D341Med (cell line): ENCODE results near the gene CENPX.
A peak's percentile ranks its signal among the peaks of the same experiment; 100 is the strongest.

Experiments
- DNase-seq: peaks from one replicate; pipeline ENCODE4 v3.0.0; 2012; ENCODE audit warnings: low spot score

The CENPX gene

DNA sequence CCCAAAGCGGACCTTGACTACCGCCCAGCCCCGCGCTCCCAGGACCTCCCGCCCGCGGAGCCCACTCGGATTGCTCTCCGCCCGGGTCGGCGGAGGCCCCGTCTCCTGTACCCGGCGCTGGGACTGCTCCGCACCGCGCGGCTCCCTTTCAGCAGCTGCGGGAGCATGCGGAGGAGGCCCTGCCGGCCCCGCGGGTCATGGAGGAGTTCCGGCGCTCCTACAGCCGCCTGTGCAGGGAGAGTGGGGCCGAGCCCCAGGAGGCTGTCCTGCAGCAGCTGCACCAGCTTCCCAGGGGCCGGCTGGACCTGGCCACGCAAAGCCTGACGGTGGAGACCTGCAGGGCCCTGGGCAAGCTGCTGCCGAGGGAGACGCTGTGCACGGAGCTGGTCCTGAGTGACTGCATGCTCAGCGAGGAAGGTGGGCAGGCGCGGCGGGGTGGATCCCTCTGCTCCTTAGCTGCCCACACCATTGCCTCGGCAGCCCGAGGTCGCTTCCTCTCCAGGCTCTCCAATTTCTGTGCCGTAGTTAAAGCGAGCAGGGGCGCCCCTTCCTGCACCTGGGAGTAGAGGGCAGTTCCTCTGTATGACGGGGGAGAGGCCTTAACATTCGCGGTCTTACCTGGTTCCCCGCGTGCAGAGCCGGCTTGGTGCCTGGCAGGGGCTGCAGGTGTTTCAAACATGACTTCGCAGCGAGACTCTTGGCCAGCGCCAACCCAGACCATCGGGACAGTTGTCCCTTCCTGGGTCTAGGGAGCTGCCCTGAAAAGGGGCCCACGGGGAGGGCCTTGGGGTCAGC, 966 bp upstream of the CENPX start:
- DNase-seq, result peak; percentile 66

DNA sequence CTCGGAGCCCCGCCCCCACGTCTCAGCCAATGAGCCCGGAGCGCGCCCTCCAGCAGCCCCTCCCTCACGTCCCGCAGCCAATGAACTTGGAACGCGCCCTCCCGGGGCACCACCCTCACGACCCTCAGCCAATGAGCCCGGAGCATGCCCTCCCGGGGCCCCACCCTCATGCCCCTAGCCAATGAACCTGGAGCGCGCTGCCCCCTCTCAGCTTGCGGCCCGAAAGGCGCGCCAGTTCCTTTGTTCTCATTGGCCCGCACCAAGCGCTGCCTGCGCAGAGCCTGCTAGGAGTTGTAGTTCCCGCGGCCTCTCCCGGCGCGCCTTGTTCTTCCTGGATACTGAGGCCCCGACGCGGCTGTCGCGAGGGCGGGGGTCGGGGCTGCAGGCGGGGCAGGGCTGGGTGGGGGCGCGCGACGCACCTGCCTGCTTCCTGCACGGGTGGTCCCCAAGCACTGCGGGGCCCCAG, 336 bp upstream of the CENPX start, which contains the start of gene LRRC45:
LRRC45 (plus strand) TSS at position 325 of the 466 bp plus-strand sequence. CDS start 339 bp downstream, outside the sequence.
- DNase-seq, result peak; percentile 99

DNA sequence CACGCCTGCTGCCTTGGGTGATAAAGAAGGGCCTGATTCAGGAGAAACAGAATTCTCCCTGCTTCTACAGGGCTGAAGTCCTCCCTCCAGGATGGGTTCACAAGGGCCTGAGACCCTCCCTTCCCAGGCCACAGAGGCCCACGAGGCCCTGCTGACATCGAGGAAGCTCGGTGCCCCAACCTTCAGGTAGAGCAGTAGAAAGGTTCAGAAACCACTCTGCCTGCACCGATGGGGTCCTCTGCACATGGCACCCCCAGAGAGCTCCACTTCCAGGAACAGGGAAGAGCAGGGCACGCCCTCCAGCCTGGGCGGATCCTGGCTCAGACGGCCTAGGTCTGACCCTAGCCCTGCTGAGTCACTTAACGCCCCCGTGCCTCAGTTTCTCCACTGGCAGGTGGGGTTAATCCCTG, 773 bp downstream of the CENPX start:
- DNase-seq, result no peak

DNA sequence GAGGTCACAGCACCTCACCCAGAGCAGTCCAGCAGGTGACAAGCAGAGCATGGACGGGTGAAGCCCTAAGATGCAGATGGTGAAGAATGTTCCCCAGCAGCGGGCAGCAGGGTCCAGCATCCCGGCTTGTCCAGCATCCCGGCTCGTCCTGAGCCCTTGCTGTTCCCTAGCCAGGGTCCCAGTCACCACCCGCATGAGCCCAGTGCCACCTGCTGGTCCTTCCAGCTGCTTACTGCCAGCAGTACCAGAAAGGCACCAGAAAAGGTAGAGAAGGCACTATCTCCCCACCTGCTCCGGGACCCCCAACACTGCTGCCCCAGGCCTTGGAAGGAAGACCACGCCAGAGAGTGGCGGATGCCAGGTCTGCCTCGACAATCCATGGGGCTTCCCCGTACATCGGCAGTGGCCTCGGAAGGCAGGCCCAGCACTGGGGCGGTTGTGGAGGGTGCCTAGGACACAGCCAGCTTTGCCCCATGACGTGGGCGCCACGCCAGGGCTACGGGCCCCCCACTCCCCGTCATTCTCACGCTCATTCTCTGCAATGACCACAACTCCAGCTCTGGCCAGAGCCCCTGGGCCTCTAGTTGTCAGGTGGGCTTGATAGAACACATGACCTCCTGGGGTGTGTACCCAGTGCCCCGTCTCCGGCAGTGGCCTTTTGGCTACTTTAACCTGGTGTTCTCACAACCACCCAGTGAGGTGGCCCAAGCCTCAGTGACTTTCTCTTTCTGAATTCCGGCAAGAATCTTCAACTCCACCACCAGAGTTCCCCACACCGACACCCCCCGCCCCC, 1.4 kb downstream of the CENPX start:
- peak; percentile 84 for DNase-seq

DNA sequence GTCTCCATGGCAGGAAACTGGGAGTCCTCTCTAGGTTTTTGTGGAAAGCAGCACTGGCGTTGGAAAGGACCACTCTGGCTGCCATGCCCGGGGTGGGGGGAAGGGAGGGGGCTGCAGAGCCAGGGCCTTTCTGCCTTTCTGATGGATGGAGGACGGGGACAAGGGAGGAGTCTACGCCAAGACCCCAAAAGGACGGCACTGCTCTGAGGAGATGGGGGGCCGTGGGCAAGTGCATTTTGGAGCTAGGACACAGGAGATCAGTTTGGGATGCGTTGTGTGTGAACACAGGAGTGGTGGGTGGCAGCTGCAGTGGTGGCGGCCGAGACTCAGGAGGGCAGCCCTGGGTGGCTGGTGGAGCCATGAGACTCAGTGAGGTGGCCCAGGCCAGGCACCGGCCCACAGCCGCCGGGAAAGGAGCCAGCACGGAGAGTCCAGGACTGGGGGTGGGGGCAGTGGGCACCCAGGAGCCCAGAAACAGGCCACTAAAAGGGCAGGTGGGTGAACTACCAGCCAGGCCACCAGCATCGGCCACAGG, 2.0 kb downstream of the CENPX start:
- DNase-seq, result no peak

DNA sequence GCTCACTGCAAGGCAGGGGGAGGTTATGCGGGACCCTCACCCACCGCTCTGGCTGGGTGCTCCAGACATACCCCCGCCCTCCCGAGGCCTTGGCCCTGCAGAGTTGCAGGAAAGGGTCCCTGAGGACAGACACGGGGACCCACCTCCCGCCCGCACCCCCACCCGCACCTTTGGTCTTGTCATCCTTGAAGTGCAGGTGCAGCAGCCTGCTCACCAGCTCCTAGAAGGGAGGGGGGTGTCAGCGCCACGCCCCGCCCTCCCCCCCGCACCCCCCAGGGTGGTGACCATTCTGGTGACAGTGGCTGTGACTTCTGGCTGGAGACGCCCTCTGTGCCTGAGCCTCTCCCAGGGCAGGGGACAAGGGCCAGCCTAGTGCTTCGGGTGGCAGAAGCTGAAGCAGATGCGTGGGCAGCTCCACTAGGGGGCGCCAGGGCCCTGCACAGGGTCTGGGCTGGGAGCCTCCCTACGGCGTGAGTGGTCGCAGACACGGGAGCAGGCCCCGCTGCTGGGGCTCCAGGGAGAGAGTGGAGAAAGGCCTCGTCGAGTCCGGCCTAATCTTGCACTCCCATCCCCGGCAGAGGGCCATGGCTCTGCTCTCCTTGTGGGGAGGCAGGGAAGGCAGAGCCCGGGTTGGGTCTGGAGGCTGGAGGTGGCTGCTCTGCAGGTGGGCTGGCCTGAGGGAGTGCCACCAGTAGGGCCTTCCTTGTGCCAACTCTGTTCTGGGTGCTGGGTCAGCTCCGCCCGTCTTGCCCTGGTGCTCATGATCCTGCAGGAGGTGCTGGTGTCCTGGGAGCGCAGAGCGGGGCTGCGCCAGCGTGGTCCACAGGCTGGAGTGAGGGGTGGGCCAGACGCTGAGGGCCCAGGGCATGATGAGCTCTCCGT, 2.7 kb downstream of the CENPX start:
- DNase-seq, result peak; percentile 89

DNA sequence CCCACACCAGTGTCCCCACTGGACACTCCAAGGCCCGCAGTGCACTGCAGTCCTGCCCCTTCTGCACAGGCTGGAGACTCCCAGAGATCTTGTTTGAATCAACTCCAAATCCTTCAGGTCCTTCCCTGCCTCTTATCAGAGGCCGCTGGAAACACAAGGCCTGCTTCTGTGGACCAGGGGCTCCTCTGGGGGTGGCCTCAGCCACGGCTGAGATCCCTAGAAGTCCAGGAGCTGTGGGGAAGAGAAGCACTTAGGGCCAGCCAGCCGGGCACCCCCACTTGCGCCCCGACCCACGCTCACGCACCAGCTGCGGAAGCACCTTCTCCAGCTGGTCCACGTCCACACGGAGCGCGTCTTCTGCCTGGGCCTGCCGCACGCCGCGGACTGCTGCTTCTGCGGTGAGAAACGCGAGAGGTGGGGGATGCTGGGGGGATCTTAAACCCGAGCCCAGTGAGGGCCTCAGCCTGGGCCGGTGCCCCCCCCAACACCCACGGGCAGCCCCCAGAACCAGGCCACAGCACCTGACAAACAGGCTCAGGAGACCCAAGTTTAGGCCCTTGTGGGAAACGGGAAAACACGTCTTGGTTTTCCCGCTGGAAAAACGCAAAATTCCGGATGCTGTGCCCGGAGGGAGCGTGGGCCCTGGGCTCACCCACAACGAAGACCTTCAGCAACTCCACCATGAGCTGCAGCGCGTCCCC, 3.5 kb downstream of the CENPX start:
- DNase-seq, result no peak

DNA sequence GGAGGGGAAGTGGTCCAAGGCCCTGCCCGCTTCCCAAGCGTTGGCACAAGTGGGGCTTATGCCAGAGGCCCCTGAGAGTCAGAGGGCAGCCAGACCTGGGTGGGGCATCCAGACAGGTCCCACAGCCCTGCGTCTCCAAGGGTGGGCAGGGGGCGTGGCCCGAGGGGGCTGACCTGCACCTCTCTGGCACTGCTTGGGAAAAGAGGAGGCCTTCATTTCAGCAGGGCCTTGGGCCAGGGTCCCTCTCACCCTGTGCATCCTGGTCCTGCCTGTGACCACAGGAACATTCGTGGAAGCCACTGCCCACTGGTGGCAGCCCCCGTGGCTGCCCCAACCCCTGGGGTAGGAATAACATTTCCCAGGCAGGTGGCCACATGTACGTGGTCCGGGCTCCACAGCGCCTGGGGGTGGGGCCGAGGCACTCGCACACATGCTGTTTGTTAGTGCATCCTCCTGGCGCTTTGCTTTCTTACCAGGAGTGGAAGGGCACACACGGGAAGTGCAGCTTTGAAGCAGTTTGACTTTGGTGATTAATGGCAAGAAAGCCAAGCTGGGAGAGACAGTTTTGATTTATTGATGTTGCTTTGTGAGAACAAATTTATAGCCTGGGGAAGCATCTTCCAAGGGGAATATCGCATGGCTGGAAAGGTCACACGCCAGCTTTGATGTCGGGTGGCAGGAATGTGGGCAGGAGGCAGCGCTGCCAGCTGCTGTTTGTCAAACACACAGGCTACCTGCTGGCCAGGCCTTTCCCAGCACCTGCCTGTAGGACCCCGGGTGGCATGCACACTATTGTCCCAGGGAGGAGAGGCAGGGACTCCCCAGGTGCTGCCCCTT, 4.3 kb downstream of the CENPX start:
- no peak for DNase-seq

DNA sequence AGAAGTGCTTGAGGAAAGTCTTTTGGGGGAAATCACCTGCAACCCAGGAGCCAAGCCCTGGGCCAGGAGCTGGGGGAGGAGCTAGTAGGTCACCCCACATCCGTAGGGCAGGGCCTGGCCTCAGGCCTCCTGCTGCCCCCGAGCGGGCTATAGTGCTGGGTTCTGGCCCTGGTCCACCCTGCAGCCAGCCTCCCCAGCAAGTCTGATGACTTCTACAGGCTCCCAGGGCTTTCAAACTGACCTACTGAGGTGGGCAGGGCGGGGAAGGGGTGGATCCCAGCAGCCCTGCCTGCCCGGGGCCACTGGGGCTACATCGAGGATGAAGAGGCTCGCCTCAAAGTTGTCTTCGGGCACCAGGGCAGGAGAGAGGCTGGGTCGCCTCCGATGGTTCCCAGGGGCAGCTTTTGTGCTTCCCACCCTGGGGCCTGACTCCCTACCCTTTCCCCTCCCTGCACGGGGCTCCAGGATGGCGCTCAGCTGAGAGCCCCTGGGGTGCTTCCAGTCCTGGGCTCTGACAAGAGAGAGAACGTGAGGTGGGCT, 5.0 kb downstream of the CENPX start:
- DNase-seq, result no peak

DNA sequence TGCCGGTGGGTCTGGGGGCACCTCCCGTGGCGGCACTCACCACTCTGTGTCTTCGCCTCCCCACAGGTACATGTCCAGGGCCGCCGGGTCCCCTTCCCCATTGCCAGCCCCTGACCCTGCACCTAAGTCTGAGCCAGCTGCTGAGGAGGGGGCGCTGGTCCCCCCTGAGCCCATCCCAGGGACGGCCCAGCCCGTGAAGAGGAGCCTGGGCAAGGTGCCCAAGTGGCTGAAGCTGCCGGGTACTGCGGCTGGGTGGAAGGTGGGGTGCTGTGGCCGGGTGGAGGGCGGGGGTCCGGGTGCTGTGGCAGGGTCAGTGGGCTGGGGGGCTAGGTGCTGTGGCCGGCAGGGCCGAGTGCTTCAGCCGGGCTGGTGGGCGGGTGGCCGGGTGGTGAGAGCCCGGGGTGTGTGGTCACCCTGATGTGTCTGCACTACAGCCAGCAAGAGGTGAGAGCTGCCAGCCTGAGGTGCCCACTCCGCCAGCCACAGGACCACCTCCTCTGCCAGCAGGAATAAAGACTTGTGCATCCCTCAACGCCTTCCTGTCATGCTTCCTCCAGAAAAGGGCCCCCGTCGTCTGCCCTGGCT, 5.7 kb downstream of the CENPX start:
- DNase-seq, result no peak

DNA sequence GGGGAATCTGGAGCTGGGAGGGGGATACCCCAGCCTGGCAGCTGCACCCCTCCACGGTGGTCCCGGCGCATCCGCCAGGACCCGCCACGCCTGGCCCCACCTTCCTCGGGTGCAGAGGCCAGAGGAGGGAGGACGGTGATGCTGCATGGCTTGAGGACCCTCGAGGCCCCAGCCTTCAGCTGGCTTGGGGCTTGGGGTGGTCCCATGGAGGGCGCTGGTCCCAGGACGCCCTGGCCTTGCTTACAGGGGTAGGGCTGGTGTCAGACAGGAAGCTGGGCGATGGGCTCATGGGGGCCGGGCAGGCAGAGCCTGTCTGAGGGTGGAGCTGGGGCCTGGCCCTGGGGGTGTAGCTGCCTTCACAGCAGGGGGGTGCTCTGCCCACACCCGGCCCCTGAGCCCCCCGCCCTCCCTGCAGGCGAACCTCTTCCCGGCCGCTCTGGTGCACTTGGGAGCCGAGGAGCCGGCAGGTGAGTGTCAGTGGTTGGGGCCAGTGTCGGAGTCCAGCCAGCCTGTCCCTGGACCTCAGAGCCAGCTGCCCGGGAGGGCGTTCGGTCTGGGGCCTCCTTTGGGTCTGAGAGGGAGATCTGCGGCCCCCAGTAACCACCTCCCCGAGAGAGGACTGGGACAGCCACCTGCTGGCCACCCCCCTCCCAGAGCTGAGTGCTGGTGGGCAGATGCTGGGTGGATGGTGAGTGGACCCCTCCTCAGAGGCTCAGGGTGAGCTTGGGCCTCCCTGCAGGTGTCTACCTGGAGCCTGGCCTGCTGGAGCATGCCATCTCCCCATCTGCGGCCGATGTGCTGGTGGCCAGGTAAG, 6.4 kb downstream of the CENPX start:
- DNase-seq, result no peak

DNA sequence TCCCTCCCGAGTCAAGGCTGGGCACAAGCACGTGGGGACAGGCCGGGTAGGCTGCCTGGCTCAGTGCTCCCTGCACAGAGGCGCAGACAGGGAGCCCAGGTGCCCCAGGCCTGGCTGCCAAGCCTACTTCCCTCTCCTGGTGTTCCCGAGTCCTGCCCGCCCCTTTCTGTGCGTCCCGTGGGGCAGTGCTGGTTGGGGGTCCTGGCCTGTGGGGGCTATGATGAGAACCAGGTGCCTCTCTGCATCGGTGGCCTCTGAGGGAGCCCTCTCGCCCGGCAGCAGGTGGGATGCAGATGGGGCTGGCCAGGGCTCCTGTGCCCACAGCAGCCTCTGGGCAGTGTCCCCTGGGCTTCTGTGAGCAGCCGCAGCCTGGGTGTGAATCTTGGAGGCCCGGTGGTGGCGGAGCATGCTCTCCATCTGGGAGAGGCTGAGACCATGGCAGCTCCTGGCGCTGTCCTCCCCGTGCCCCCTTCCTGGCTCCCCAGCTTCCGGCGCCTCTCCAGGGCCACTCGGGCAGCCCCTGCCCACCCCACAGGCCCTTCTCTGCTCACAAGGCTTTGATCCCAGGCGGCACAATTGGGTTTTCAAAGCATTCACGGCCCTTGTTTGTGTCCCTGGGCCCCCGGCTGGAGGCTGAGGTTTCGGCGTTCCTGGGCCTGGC, 7.2 kb downstream of the CENPX start:
- DNase-seq, result no peak

DNA sequence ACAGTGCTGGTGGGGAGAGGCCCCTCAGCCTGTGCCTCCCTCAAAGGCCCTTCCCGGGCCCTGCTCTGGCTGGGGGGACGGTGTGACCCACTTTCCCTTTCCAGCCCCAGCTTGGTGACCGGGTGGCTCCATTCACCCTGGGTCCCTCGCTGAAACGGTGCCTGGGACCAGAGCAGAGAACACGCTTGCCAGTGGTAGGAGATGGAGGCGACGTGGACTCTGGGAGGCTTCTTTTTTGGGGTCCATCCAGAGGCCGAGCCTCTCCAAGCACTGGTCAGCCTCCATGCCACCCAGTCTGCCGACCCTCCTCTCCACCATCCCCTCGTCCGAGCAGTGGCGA, 7.7 kb downstream of the CENPX start:
- DNase-seq, result no peak

DNA sequence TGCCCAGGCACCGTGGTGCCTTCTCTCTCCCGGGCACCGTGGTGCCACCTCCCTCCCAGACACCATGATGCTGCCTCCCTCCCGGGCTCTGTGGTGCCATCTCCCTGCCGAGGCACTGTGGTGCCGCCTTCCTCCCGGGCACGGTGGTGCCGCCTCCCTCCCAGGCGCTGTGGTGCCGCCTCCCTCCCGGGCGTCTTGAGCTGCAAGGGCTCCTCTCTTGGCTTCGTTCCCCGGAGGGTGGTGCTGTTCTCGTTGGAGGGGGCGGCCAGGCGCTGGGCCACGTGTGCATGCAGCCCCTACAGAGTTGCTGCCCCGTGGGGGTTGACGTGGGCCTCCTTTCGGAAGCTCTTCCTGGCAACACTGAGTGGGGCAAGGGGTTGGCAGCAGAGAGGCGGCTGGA, 8.2 kb downstream of the CENPX start:
- no peak for DNase-seq

DNA sequence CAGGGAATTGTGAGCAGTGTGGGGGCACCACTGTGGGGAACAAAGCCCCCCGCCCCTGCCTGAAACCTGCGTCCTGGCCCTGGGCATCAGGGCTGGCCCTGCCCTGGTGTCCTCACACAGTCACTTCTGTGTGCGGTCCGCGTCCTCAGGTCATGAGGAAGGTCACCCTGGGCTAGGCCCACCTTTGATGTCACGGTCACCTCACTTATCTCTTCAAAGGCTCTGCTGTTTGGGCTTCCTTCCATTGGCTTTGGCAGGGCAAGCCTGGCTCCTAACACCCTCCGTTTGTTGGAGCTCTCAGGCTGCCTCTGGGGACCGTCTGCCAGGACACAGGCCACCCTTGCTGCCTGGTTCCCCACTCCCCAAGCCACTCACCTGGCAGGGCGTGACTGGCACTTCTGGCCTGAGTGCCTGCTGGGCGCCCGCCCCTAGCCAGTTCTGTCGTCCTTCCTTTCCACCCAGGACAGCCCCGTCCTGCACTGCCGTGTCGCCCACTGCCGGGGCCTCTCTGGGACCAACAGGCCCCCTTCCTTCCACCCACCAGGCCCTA, 8.8 kb downstream of the CENPX start:
- DNase-seq, result no peak

DNA sequence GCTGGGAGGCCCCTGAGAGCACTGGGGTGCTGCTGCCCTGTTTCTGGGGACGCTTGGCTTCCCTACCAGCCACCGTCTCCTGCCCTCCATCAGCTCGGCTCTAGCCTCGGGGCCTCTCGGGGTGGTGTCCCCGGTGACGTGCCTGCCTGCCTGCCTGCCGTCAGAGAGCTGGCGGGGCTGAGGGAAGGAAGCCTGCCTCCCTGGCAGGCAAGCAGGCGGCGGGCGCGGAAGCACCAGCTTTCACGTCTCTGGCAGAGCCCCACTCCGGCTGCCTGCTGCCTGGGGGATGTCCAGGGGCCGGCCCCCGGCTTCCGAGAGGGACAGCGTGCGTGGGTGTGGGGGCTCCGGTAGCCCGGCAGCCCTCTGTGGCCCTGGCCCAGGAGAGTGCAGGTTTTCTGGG, 9.3 kb downstream of the CENPX start:
- DNase-seq, result no peak

DNA sequence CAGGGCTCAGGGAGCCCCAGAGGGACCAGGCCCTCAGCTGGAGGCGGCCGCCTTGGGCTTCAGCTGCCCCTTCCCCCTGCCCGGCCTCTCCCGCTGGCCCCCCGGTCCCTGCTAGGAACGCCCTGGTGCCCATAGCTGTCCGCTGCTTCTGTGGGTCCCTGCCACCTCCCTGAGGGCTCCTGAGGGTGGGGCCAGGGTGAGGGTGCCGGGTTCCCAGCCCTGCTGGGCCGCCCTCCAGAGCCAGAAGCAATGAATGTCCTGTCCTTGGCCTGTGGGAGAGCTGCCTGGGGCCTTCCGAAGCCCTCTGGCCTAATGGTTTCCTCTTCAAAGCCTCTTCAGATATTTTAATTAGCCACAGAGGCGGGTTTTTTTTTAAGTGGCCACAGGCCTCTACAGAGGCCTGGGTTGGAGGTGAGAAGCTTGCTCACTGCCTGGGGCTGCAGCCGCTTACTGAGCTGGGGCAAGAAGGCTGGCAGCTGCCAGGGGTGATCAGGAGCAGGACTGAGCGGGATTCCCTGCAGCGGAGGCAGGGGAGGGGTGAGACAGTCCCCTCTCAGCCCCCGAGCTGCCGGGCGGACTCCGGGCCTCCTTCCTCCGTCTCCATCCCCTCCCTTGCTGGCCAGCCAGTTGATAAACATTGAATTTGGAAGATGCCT, 9.9 kb downstream of the CENPX start:
- DNase-seq, result no peak

DNA sequence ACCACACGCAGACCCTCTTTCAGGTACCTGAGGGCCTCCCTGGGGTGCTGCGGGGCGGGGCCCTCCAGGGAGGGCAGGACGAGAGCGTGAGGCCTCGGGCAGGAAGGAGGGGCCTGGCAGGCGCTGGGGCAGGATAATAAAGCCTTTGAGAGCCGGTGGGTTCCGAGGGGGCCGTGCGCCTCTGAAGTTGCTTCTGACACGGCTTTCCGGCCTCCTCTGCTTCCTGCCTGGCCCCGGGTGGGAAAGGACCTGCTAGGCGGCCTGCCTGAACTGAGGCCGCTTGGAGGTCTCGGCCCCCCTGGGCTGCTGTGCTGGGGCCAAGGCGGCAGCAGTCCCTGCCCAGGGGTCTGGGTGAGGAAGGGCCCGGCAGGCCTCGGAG, 10.4 kb downstream of the CENPX start:
- no peak for DNase-seq
